RPMI7951 (cell line): ENCODE data around the gene RPS4Y1. TPM values are rescaled to one million over a fixed set of nuclear protein-coding genes. Genes with fewer than 3 reads are reported as not detected.
"Not testable (repeated sequence)": the region's sequence is repeated elsewhere in the genome, so short reads cannot be mapped to it uniquely, and the experiment has no call there.

Experiments used
- DNase-seq: peaks from one replicate; pipeline ENCODE4 v3.0.0-alpha.2; 2012; ENCODE audit warnings: low read depth
- total RNA-seq: library from RNA; depleted of rRNA; stranded (reverse); fragments of >200 nt; shearing (Covaris generic); gene quantifications from 2 replicates; pipeline ENCODE4 v1.2.3, GENCODE V29; 2014; rRNA removed

RPS4Y1 gene
- total RNA-seq = not detected in 2 replicates

DNA sequence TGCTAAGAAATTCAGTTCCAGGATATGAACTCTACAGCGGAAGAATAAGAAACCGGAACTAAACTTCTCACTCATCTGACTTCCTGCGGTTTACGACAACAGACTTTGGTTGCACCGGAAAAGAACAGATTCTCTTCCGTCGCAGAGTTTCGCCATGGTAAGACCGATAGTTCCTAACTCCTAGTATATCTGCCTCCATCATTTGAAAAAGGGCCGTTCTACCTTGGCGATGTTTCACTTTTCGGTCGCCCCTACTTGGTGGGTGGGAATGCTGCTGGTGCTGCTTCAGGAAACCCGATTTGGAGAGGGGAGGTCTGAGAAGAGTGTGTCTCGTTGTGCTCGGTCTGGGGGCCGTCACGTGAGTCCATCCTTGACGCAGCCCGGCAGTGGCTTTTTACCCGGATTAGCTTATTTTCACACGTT, at the start of gene RPS4Y1:
TSS of gene RPS4Y1 (plus strand) at position 132 of the 423 bp plus-strand sequence. CDS start at position 155, 23 bp downstream.
- no peak for DNase-seq

DNA sequence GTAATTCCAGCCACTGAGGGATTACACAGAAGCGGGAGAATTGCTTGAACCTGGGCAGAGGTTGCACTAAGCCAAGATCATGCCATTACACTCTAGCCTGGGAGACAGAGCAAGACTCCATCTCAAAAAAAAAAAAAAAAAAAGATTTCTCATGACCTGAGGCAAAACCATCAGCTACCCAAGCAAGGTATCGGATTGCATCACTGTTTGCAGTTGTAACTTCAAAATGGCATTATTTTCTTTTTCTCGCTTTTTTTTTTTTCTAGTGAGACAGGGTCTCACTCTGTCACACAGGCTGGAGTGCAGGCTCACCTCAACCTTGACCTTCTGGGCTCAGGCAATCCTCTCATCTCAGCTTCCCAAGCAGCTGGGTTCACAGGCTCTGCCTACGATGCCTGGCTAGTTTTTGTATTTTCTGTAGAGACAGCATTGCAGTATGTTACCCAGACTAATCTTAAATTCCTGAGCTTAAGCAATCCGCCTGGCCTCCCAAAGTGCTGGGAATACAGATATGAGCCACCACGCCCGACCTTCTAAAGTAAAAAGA, 44.4 kb upstream of the RPS4Y1 start:
- no peak for DNase-seq

DNA sequence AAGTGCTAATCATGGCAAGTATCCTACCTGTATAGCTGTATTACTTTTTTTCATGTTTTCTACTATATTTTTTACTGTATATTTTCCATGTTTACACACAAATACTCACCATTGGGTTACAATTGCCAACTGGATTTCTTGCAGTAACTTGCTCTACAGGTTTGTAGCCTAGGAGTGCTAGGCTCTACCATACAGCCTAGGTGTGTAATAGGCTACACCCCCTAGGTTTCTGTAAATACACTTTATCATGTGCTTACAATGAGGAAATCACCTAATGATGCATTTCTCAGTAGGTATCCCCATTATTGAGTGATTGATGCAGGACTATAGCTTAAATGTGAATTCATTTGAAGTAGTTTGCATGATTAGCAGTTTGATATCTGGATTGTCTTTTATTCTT, 43.4 kb upstream of the RPS4Y1 start:
- no peak for DNase-seq

DNA sequence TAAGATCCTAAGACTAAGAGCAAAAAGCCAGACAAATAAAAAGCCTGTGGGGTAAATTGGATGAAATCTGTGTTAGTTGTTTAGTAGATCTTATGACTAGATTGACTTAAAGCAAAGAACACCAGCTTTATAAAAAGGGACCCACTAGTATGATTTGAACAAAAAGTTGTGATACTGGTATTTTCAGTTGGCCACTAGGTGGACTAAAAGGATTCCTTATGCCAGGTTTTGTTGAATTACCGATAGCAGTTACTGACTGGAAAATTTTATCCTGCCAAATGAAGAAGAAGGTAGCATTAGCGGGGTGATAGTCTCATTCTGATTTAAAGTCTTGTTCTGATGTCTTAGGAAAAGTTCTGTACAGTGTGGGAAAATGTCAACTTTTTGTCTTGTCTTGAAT, 41.2 kb upstream of the RPS4Y1 start:
- no peak for DNase-seq

DNA sequence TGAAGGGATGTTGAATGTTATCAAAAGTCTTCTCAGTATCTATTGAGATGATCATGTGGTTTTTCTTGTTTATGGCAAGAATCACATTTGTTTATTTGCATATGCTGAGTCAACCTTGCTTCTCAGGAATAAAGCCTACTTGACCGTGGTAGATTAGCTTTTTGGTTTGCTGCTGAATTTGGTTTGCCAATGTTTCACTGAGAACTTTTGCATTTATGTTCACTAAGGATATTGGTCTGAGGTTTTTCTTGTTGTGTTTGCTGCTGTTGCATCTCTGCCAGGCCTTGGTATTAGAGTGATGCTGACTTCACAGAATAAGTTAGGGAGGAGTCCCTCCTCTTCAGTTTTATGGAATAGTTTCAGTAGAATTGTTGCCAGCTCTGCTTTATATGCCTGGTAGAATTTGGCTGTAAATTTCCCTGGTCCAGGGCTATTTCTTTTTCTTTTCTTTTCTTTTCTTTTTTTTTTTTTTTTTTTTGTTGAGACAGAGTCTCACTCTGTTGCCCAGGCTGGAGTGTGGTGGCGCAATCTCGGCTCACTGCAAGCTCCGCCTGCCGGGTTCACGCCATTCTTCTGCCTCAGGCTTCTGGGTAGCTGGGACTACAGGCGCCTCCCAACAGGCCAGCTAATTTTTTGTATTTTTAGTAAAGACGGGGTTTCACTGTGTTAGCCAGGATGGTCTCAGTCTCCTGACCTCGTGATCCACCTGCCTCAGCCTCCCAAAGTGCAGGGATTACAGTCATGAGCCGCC, 24.1 kb upstream of the RPS4Y1 start:
- not testable (repeated sequence) for DNase-seq

DNA sequence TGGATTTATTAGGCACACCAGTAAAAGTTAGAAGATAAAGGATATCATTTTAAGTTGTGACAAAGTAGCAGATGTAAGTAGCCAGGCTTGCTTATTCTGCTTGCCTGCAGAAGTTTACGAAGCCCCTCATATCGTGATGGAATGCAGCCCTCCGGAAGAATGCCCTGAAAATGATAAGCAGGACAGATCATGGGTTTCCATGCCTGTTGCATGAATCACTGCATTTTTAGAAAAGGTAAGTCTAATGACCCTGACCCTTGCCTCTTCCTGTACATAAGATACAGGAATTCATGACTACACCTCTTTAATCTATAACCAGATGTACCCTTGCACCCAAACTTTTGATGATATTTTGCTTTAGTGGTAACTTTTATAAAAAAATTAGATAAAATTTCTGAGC, 16.9 kb upstream of the RPS4Y1 start:
- no peak for DNase-seq

DNA sequence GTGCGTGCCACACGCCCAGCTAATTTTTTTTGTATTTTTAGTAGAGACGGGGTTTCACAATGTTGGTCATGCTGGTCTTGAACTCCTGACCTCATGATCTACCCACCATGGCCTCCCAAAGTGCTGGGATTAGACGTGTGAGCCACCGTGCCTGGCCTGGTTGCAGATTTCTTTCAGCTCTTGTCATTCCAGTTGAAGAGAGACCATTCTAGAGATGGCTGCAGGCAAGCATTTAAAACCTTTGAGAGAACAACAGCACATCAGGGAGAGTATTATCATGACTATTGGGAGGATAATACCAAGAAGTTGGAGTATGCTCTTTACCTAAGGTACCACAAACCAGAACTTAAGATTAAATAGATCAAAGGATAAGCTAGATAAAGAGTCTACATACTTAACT, 12.9 kb upstream of the RPS4Y1 start:
- DNase-seq = no peak

DNA sequence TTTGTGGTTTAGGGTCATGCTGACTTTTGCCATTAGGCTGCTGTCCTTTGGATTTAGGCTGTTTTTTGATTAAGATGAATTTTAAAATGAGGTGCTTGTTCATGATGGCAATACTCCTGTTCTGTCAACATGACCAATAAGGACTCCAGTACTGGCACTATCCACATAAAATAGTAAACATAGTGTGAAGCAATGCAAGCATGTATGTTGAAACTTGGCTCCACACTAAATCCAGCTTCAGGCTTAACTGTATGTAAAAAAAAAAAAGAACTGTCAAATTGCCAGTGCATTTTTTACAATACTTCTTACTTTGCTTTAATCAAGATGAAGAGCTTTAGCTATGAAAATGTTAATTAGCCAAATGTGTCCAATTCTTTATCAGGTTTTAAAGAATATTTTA, 6.2 kb upstream of the RPS4Y1 start:
- no peak for DNase-seq

DNA sequence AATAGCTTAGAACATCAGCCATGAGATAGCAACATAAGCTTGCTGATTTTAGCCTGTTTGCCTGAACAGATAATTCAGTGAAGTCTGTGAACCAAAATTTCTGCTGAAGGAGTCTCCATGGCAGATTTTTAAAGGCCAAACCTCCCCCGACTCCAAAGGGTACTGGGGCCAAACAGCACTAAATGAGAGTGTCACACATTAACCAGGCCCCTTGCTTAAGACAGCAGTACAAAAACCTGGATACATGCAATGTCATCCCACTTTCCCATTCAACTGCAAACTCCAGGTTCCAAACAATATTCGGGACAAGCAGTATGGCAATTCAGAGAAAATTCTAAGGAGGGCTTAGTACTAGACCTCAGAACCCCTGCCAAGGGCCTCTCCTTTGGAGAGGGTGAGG, 4.3 kb upstream of the RPS4Y1 start:
- no peak for DNase-seq

DNA sequence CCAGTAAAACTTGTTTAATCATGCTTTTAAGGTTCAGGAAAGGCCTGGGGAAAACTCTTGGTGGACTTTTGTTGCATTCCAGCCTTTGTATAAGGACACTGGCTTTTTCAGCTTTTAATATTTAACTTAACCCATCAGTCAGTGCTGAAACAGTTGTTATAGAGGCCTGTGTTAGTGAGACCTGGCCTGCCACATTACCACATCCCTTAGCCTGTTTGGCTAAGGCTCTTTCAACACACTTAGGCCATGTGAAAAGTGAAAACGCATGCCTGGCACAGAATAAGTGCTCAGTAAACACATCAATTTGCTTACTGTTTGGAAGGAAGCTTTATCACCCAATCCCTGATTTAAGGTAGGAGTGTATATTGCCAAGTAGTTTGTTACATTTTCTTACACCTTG, 3.5 kb upstream of the RPS4Y1 start:
- no peak for DNase-seq

DNA sequence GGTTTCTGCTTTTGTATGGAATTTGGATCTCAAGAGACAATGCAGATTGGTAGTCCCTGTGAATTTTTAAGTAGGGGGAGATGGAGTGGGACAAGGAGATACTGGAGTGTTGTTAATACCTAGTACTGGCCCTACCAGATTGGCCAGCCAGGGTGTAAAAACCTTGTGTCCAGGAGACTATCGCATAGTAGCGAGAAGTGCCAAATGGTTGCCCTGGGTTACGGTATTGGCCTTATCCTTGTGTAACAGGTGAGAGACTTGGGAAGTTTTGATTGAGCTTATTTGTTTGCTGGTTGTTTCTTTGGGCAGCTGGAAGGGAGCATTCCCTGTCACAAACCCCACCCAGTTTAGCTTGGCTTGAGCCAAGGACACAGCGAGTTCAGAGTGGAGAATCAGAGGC, 5.4 kb downstream of the RPS4Y1 start:
- DNase-seq = no peak

DNA sequence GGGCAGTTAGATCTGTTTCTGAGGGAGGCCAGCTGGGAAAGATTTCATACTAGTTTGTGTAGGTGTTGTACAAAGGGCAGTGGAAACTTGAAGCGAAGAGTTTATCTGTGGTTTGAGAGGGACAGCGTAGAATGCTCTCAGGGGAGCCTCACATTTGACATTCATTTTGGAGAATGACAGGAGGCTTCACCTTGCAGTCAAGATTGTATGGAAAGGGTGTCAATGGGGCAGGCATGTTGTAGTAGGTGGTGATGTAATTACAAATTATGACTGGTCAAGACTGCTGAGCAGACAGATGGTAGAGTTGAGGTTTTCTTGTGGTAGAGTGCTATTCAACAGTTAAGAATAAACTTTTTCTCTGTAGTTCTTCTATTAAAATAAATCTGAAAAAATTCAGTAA, 7.0 kb downstream of the RPS4Y1 start:
- no peak for DNase-seq

DNA sequence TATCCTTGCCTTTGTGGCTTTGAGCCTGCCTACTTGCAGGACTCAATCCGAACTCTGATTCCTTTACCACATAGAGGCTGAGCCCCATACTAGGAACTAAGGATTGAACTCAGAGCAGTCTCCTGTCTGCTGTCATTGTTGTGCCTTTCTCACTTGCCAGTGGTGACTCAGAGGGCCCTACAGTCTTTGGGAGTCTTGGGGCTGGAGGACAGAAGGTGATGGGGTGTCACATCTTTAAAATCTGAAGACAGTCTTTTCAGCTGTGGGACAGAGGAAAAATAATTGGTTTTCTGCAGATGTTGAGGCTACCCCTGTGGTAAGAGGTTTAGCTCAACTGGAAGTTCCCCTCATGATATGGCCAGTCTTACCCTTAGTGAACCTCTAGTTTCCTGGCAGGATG, 8.0 kb downstream of the RPS4Y1 start:
- DNase-seq = no peak

DNA sequence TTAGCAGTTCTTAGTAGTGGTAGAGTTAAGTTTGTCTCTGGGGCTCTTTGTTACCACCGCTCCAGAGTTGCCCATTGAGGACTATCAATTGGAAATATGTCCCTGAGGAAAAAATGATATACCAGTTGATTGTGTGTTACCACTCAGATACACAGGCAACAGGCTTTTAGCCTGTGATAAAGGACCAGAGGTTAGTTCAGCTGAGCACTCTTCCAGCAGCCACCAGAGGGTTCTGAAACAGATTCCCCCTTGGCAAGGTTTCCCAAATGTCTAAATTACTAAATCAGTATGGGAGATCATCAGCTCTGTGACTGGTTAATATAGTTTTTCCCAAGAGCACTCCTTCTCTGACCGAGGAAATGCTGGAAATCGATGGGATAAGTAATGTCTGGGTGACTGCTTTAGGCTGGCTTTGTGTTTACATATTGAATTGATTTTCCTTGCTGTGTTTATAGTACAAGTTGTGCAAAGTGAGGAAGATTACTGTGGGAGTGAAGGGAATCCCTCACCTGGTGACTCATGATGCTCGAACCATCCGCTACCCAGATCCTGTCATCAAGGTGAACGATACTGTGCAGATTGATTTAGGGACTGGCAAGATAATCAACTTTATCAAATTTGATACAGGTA, 12.9 kb downstream of the RPS4Y1 start:
- DNase-seq = no peak

DNA sequence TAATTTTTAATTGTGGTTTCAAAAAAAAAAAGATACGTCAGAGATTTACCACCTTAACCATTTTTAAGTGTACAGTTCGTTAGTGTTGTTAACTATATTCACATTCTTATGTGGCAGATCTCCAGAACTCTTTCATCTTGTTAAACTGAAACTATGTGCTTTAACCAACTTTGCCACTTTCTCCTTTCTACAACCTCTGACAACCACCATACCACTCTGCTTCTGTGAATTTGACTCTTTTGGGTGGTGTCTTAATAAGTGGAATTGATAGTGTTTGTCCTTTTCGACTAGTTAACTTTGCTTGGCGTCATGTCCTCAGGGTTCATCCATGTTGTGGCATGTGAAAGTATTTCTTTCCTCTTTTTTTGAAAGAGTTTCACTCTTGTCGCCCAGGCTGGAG, 15.7 kb downstream of the RPS4Y1 start:
- DNase-seq = no peak

DNA sequence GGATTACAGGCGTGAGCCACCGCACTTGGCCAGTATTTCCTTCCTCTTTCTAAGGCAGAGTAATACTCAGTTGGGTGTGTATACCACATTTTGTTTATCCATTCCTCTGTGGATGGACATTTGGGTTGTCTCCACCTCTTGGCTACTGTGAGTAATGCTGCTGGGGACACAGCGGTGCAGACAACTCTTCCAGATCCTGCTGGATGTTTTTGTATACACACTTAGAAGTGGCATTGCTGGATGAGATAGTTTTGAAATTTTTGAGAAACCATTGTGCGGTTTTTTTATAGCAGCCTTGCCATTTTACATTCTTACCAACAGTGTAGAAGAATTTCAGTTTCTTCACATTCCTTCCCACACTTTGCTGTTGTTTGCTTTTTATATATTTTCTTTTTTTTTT, 16.3 kb downstream of the RPS4Y1 start:
- no peak for DNase-seq

DNA sequence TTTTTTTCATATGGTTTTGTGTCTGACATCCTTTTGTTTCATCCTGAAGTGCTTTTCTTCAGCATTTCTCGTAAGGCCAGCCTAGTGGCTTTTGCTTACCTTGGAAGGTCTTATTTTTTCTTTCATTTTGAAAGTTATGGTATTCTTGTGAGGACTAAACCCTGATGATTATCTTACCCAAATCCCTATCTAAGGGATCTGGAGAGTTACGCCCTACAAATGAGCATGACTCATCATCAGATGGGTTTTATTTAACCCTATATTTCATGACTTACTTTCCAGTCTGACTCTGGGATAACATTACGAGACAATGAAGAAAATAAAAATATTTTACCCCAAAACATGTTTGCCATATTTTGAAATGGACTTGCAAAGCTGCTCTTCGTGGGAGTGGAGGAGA, 18.4 kb downstream of the RPS4Y1 start:
- no peak for DNase-seq

DNA sequence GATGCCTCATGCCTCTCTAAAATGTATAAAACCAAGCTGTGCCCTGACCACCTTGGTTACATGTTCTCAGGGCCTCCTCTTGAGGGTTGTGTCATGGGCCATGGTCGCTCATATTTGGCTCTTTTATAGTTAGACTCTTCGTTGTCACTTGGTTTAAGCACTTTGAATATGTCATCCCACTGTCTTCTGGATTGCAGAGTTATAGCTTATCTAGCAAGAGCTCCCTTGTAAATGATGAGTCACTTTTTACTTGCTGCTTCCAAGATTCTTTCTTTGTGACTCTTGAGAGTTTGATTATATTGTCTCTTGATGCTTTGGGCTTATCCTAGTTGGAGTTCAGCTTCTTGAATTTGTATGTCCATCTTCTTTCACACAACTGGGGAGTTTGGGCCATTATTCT, 19.1 kb downstream of the RPS4Y1 start:
- DNase-seq = no peak

DNA sequence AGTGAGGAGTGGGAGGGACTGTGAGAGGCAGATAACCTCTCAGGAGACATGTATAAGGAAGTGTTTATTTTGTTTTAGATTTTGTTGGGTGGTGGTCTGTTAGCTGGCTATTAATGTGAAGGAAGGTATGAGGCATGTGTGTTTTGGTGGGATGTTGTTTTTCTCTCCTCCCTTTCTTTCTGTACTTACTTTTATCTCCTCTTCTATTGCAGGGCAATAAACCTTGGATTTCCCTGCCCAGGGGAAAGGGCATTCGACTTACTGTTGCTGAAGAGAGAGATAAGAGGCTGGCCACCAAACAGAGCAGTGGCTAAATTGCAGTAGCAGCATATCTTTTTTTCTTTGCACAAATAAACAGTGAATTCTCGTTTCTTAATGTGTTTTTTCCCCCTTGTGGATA, 25.2 kb downstream of the RPS4Y1 start:
- no peak for DNase-seq

DNA sequence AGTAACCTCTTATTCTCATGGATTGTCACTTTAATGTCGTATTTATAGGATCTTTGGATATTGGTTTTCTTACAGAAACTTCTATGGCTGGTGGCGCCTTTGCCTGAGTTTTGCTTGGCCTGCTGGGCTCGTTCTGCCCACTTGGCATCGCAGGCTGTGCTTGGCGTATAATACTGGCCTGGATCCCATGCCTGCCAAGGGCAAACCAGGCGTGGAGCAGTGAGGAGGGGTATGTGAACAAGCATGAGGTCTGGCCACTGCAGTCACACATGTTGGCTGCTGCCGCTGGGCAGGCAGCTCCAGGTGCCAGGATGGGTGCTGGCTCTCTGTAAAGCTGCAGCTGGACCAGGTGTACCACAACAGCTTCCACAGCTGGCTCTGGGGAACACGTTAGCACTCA, 26.1 kb downstream of the RPS4Y1 start:
- no peak for DNase-seq

DNA sequence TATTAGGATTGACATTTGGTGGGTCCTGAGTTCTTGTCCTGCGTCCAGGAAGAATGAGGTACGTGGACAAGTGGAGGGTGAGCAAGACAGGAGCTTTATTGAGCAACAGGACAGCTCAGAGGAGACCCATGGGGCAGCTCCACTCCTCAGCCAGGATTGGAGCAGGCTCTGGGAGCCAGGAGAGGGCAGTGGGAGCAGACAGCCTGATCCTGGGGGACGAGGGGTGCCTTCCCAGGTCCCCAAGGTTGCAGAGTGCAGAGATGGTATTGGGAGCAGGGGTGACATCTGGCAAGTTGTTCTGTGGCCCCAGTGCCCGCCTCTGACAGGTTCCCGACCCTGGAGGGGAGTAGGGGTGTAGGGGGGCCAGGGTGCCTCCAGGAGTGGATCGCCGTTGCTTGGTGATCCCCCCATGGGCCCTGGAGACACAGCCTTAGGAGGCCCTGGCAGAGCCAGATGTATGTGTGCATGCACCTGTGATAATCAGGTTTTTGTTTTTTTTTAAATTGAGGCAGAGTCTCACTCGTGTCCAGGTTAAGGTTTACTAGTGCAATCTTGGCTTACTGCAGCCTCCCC, 26.7 kb downstream of the RPS4Y1 start:
- no peak for DNase-seq

DNA sequence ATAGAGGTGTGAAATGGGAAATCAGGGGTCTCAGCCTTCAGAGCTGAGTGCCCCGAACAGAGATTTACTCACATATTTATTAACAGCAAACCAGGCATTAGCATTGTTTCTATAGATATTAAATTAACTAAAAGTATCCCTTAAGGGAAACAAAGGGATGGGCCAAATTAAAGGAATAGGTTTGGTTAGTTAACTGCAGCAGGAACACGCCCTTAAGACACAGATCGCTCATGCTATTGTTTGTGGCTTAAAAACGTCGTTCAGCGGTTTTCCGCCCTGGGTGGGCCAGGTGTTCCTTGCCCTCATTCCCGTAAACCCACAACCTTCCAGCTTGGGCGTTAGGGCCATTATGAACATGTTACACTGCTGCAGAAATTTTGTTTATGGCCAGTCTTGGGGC, 30.8 kb downstream of the RPS4Y1 start:
- not testable (repeated sequence) for DNase-seq

DNA sequence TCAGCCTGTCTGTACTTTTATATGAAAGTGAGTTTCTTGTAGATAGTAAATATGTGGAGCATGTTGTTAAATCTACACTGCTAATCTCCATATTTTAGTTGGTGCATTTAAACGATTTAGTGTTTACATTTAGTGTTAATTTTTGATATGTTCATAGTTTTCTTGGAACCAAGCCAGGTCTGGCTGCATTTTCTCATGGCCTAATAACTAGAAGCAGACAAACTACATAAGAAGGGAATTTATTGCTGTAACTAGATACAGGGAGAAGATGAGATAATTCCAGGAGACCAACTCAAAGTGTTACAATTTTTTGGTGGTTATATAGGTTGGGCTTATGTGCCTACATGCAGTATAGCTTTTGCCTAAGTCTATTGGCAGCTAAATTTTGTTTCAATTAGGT, 32.8 kb downstream of the RPS4Y1 start:
- DNase-seq = no peak
